HCT116 (cell line): ENCODE measurements around the gene BPTF. TPM values are rescaled to one million over a fixed set of nuclear protein-coding genes. Genes with fewer than 3 reads are reported as not detected.

ENCODE experiments used
- ATAC-seq: fragments of 200-7000 bp; cut with Tn5 transposase; 2 replicates; pipeline ENCODE4 v1.9.1; 2020; ENCODE audit warnings: mild to moderate bottlenecking, moderate library complexity
- BruUV-seq: library from RNA; stranded (reverse); fragments of 400-500 nt; replicated peaks from 2 replicates; lab custom pipeline; 2021; lab: Mats Ljungman, UMichigan
- CTCF ChIA-PET: fragments of 300-600 bp; sonication (Branson Sonifier 250); formaldehyde crosslinking; loops from one replicate; lab custom pipeline; 2021; ENCODE audit warnings: antibody characterized with exemption; lab: Charles Lee
- POLR2A ChIA-PET: fragments of 300-600, 350-600 bp; sonication (Branson Sonifier 250); formaldehyde crosslinking; loops from one replicate; lab custom pipeline; 2021; ENCODE audit warnings: antibody characterized with exemption; lab: Charles Lee
- RAD21 ChIA-PET, 2 experiments: fragments of 300-600 bp; sonication (Branson Sonifier 250); formaldehyde crosslinking; loops; one replicate each; lab custom pipeline; 2023; ENCODE audit warnings: low total read pairs in 2 of 2; ENCODE audit not compliant: uncharacterized antibody in 2 of 2, unreplicated experiment in 2 of 2, low non-redundant PET in 1 of 2; lab: Charles Lee
- DNase-seq: peaks from one replicate; pipeline ENCODE4 v3.0.0-alpha.2; 2010; ENCODE audit warnings: low read depth, low spot score
- H2AFZ ChIP-seq: fragments of 200-600 bp; shearing (Covaris generic), sonication (generic); 2 replicates; pipeline ENCODE4 v1.6.1; 2017; ENCODE audit warnings: low read depth, mixed run types, mixed read lengths, antibody characterized with exemption, low read length; ENCODE audit not compliant: poor library complexity, severe bottlenecking
- H3K27ac ChIP-seq: 2 replicates; pipeline ENCODE4 v1.5.1; 2012; ENCODE audit warnings: low read depth, low read length
- H3K27me3 ChIP-seq: fragments of 200-600 bp; sonication (generic); 2 replicates; pipeline ENCODE4 v1.6.1; 2016; ENCODE audit warnings: mixed run types, low read length, mixed read lengths; ENCODE audit not compliant: insufficient read depth
- H3K36me3 ChIP-seq, 2 experiments: fragments of 200-500 bp in 1 of 2; fragments of 200-600 bp in 1 of 2; sonication (Bioruptor generic) in 1 of 2; sonication (generic) in 1 of 2; 2 replicates each; pipeline versions ENCODE4 v1.5.1 to v1.6.1; 2014 to 2016; ENCODE audit warnings: low read length in 2 of 2, inconsistent platforms in 1 of 2, mixed read lengths in 1 of 2, mixed run types in 1 of 2; ENCODE audit not compliant: insufficient read depth in 2 of 2, control insufficient read depth in 1 of 2
- H3K4me1 ChIP-seq, 2 experiments: fragments of 200-600 bp in 1 of 2; sonication (generic) in 1 of 2; 2 replicates each; pipeline versions ENCODE4 v1.5.1 to v1.6.1; 2012 to 2017; ENCODE audit warnings: low read length in 2 of 2, inconsistent platforms in 1 of 2, mild to moderate bottlenecking in 1 of 2, mixed read lengths in 1 of 2, mixed run types in 1 of 2, moderate library complexity in 1 of 2; ENCODE audit not compliant: insufficient read depth in 2 of 2, control insufficient read depth in 1 of 2
- H3K4me2 ChIP-seq: fragments of 200-600 bp; sonication (generic); 2 replicates; pipeline ENCODE4 v1.6.1; 2017; ENCODE audit warnings: mixed run types, low read length, mixed read lengths
- H3K4me3 ChIP-seq, 2 experiments: fragments of 200-600 bp in 1 of 2; sonication (generic) in 1 of 2; replicated peaks in 1 of 2; 2 replicates each; pipeline ENCODE4 v1.5.1; 2011 to 2016; ENCODE audit warnings: low read length in 2 of 2, control low read depth in 1 of 2, low read depth in 1 of 2, mild to moderate bottlenecking in 1 of 2, mixed read lengths in 1 of 2, mixed run types in 1 of 2
- H3K79me2 ChIP-seq: fragments of 200-600 bp; sonication (generic); 2 replicates; pipeline ENCODE4 v1.6.1; 2017; ENCODE audit warnings: mild to moderate bottlenecking, mixed run types, low read length, moderate library complexity, mixed read lengths; ENCODE audit not compliant: insufficient read depth
- H3K9ac ChIP-seq: fragments of 200-600 bp; sonication (generic); 2 replicates; pipeline ENCODE4 v1.6.1; 2016; ENCODE audit warnings: low read length, mixed read lengths
- H3K9me2 ChIP-seq: fragments of 200-600 bp; sonication (generic), shearing (Covaris generic); 2 replicates; pipeline ENCODE4 v1.6.1; 2017; ENCODE audit warnings: mixed run types, mild to moderate bottlenecking, moderate library complexity; ENCODE audit not compliant: insufficient read depth
- H3K9me3 ChIP-seq, 2 experiments: fragments of 200-500 bp in 1 of 2; fragments of 200-600 bp in 1 of 2; sonication (Bioruptor generic) in 1 of 2; sonication (generic) in 1 of 2; 2 replicates each; pipeline ENCODE4 v1.6.1; 2014 to 2017; ENCODE audit warnings: low read length in 2 of 2, mixed read lengths in 2 of 2, inconsistent platforms in 1 of 2, low read depth in 1 of 2, mild to moderate bottlenecking in 1 of 2, mixed run types in 1 of 2, moderate library complexity in 1 of 2; ENCODE audit not compliant: control insufficient read depth in 1 of 2, insufficient read depth in 1 of 2
- H4K20me1 ChIP-seq: fragments of 200-600 bp; sonication (generic), shearing (Covaris generic); 2 replicates; pipeline ENCODE4 v1.6.1; 2017; ENCODE audit warnings: mixed run types, mild to moderate bottlenecking, moderate library complexity; ENCODE audit not compliant: insufficient read depth
- ATF3 ChIP-seq: IDR thresholded peaks from 2 replicates; pipeline ENCODE4 v1.6.1; 2012
- CBX3 ChIP-seq: IDR thresholded peaks from 2 replicates; pipeline ENCODE4 v1.6.1; 2012; ENCODE audit warnings: low read depth
- CEBPB ChIP-seq: IDR thresholded peaks from 2 replicates; pipeline ENCODE4 v1.6.1; 2012; ENCODE audit warnings: low read depth
- CTCF ChIP-seq, 3 experiments: fragments of 200-600 bp in 1 of 3; sonication (generic) in 1 of 3; IDR thresholded peaks in 2 of 3; conservative IDR thresholded peaks in 1 of 3; 2 replicates each; pipeline ENCODE4 v1.5.1; 2012 to 2017; ENCODE audit warnings: low read depth in 2 of 3, low read length in 2 of 3, antibody characterized with exemption in 1 of 3, borderline replicate concordance in 1 of 3, control low read depth in 1 of 3, mild to moderate bottlenecking in 1 of 3, mixed read lengths in 1 of 3, mixed run types in 1 of 3, moderate library complexity in 1 of 3; ENCODE audit not compliant: insufficient read depth in 1 of 3
- EGR1 ChIP-seq: IDR thresholded peaks from 2 replicates; pipeline ENCODE4 v1.6.1; 2012; ENCODE audit warnings: low read depth
- ELF1 ChIP-seq: IDR thresholded peaks from 2 replicates; pipeline ENCODE4 v1.6.1; 2012; ENCODE audit warnings: low read depth, borderline replicate concordance
- EZH2 ChIP-seq: fragments of 200-600 bp; sonication (generic); IDR thresholded peaks from 2 replicates; pipeline ENCODE4 v1.6.1; 2017; ENCODE audit warnings: antibody characterized with exemption, mixed run types
- EZH2phosphoT487 ChIP-seq: fragments of 200-600 bp; IDR thresholded peaks from 2 replicates; pipeline ENCODE4 v1.6.1; 2018; ENCODE audit warnings: antibody characterized with exemption, borderline replicate concordance
- FOSL1 ChIP-seq: IDR thresholded peaks from 2 replicates; pipeline ENCODE4 v1.6.1; 2012; ENCODE audit warnings: low read depth
- JUND ChIP-seq: IDR thresholded peaks from 2 replicates; pipeline ENCODE4 v1.6.1; 2012
- MAX ChIP-seq: IDR thresholded peaks from 2 replicates; pipeline ENCODE4 v1.6.1; 2012
- POLR2A ChIP-seq: IDR thresholded peaks from 2 replicates; pipeline ENCODE4 v1.7.0; 2011; ENCODE audit warnings: borderline replicate concordance; ENCODE audit not compliant: insufficient read depth, insufficient read length; ENCODE audit errors: extremely low read depth
- POLR2AphosphoS5 ChIP-seq: IDR thresholded peaks from 2 replicates; pipeline ENCODE4 v1.6.1; 2011; ENCODE audit warnings: mild to moderate bottlenecking, low read depth, low read length, moderate library complexity
- RAD21 ChIP-seq: IDR thresholded peaks from 2 replicates; pipeline ENCODE4 v1.6.1; 2012; ENCODE audit warnings: low read depth, mild to moderate bottlenecking
- REST ChIP-seq: IDR thresholded peaks from 2 replicates; pipeline ENCODE4 v1.6.1; 2012; ENCODE audit warnings: low read depth
- SIN3A ChIP-seq: IDR thresholded peaks from 2 replicates; pipeline ENCODE4 v1.6.1; 2012; ENCODE audit warnings: low read depth
- SP1 ChIP-seq: IDR thresholded peaks from 2 replicates; pipeline ENCODE4 v1.6.1; 2012; ENCODE audit warnings: low read depth
- SRF ChIP-seq: IDR thresholded peaks from 2 replicates; pipeline ENCODE4 v1.6.1; 2012; ENCODE audit warnings: low read depth
- TCF7L2 ChIP-seq: IDR thresholded peaks from 2 replicates; pipeline ENCODE4 v1.7.0; 2011; ENCODE audit warnings: borderline replicate concordance, inconsistent platforms; ENCODE audit not compliant: insufficient read depth, insufficient read length; ENCODE audit errors: extremely low read depth
- YY1 ChIP-seq: IDR thresholded peaks from 2 replicates; pipeline ENCODE4 v1.6.1; 2011; ENCODE audit warnings: low read length, low read depth, moderate library complexity, mild to moderate bottlenecking; ENCODE audit not compliant: insufficient replicate concordance; ENCODE audit errors: extremely low read depth
- ZBTB33 ChIP-seq: IDR thresholded peaks from 2 replicates; pipeline ENCODE4 v1.6.1; 2011; ENCODE audit warnings: mild to moderate bottlenecking, low read length, moderate library complexity; ENCODE audit not compliant: insufficient replicate concordance; ENCODE audit errors: extremely low read depth
- ZFX ChIP-seq: fragments of 450-650 bp; IDR thresholded peaks from 2 replicates; pipeline ENCODE4 v1.6.1; 2017
- intact Hi-C: fragments of 100-400 bp; cut with micrococcal nuclease; formaldehyde crosslinking; loops from 2 replicates; pipeline ENCODE4 v1.10.0; 2022
- total RNA-seq: library from RNA; stranded (reverse); gene quantifications from one replicate; pipeline ENCODE4 v1.2.1, GENCODE V29; 2021; ENCODE audit not compliant: unreplicated experiment

BPTF gene
- total RNA-seq, 1 experiment from 2014 or later: 114 TPM

- no peak overlapping the region for H3K27ac ChIP-seq
- H4K20me1 ChIP-seq: no peaks in the 10 kb centered on the region
- POLR2A ChIA-PET: no interaction called here
- DNase-seq (no peak), ATAC-seq (peak; percentile 91)
- H3K9ac ChIP-seq: no peak overlapping the region
- H3K9me2 ChIP-seq: no peaks in the 10 kb centered on the region
- no peaks in the 10 kb centered on the region for H3K27me3 ChIP-seq
- 0 out of 4 replicates have a peak overlapping the region, but pooled peaks of 1 of the 2 experiments have one; percentile 9 for H3K4me3 ChIP-seq
- peak overlapping the region; percentile 99 for H2AFZ ChIP-seq
- CTCF ChIA-PET: interaction anchor here (1.0 to 3.8 kb wide), 3 partner anchors 8 to 19 kb away, joined by 3 to 19 read pairs (median 10); no protein-coding TSS in a partner anchor
- H3K4me2 ChIP-seq: peak overlapping the region; percentile 60
- BruUV-seq: no TSS peak
- no peaks in the 10 kb centered on the region for H3K9me3 ChIP-seq
- H3K79me2 ChIP-seq: no peaks in the 10 kb centered on the region
- intact Hi-C loops: no loop called here
- H3K36me3 ChIP-seq: no peaks in the 10 kb centered on the region
- RAD21 ChIA-PET: no interaction called here
- H3K4me1 ChIP-seq: peaks cover 2 to 15% of the 10 kb centered on the region in 2 experiments; a peak in 3 of 4 replicates
- TF ChIP-seq CTCF (IDR thresholded peaks at IDR 0.05 in 2 of 3, conservative IDR thresholded peaks at IDR 0.05 in 1 of 3; ENCODE audit: borderline replicate concordance in 1 of 3, insufficient read depth in 1 of 3, low read depth in 2 of 3, low read length in 2 of 3): peak; percentile 71 to 97 (median 93)
- TF ChIP-seq EZH2: no peak
- no peak for TF ChIP-seq CEBPB
- TF ChIP-seq RAD21: peak; percentile 49
- no peak for TF ChIP-seq ZFX
- no peak for TF ChIP-seq EGR1
- TF ChIP-seq POLR2A: no peak
- TF ChIP-seq REST: no peak
- no peak for TF ChIP-seq ATF3
- no peak for TF ChIP-seq ZBTB33
- TF ChIP-seq SRF: no peak
- no peak for TF ChIP-seq TCF7L2
- TF ChIP-seq SP1: no peak
- TF ChIP-seq FOSL1: no peak
- TF ChIP-seq JUND: no peak
- no peak for TF ChIP-seq EZH2phosphoT487
- TF ChIP-seq POLR2AphosphoS5: no peak
- peak; percentile 51 for TF ChIP-seq YY1
- TF ChIP-seq MAX: no peak
- no peak for TF ChIP-seq SIN3A
- TF ChIP-seq ELF1: no peak
- TF ChIP-seq CBX3: peak; percentile 87
Measured at GRCh38 chr17:68011199-68011665, 185.9 kb downstream of the BPTF start.
